ENCODE results near the gene ALK.

ALK gene

GRCh38 chr2:29462293-29462692 is 459.1 kb downstream of the ALK start:
- DNase-seq, result no peak

DNA sequence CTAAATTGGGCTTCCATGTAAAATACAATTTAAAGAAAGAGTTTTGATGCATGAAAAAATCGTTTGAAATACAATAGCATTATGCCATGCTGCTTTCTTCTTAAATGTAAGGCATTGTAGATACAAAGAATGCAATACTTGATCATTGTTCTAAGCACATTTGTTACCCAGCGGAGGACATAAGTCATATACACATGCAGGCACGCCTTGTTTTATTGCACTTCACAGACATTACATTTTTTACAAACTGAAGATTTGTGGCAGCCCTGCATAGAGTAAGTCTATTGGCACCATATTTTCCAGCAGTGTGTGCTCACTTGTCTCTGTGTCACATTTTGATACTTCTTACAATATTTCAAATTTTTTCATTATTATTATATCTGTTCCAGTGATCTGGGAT is 461.2 kb downstream of the ALK start:
- DNase-seq, result no peak

DNA sequence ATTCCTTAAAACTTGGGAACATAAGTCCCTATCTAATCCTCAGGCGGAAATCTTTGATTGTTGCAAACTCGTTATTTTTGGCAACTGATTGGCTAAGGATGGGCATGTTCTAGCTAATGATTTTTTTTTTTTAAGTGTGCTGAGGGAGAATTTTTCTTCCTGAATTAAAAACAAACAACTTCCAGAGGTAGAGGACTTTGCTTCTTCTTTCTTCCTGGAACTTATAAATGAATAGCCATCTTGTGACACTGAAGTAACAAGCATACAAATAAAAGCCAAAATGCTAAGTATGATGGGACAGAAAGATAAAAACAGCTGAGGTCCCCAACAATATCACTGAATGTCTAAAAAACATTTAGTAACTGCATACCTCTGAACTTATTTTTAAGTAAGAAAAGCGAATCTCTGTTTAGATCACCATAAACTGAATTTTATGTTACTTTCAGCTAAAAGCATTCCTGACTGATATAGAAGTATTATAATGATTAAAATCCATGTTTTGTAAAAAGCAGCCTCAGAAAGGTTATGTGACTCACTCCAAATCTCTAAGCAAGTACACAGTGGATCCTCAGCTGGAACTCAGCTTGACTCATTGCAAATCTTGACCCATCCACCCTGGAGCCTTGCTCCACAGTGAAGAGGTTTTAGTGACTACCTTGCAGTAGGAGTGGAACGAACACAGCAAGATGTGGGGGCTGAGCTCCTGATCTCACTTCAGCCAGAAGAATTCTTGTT is 461.8 kb downstream of the ALK start:
- no peak for DNase-seq

DNA sequence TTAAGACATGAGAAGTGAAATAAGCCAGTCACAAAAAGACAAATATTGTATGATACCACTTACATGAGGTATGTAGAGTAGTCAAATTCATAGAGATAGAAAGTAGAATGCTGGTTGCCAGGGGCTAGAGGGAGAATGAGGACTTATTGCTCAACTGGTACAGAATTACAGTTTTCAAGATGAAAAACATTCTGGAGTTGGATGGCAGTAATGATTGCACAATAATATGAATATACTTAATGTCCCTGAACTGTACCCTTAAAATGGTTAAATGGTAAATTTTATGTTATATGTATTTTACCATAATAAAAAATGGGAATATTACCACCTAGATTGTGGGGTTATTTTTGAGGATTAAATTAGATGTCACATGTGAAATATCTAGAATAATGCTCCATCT is 465.0 kb downstream of the ALK start:
- DNase-seq, result no peak

DNA sequence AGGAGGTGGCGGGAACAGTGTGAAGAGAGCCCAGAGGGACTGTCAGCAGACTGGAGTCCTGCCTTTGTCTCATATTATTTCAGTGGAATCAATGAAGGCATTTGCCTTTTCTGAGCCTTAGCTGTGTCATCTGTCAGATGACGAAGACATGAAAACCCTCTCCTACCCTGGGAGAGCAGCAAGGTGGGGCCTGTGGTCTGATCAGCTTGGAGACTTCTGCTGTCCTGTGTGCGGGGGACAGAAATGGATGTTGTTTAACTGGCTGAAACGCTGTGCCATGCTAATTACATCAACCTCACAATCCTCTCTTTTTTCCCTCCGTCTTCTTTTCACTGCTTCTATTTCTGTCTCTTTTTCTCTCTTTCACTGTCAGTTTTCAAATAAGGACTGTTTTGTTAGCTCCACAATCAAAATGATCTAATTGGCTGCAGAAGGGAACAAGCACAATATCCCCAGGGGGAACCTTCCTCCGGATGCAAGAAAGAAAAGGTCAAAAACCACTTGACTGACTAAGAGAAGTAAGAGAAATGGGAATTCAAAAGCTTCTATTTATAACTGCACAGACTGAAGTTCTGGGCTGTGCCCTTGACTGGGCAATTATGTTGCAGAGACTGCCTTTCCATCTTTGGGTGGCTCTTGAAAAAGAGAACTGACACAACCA is 466.1 kb downstream of the ALK start:
- peak in 11 of 58 donors; percentile 3 to 75 (median 18) for DNase-seq

- DNase-seq, result no peak
Observed at GRCh38 chr2:29452036-29452435, 469.4 kb downstream of the ALK start.

- DNase-seq, result no peak
Observed at GRCh38 chr2:29450596-29451222, 470.7 kb downstream of the ALK start.

GRCh38 chr2:29449499-29449898 is 471.9 kb downstream of the ALK start:
- no peak for DNase-seq

DNA sequence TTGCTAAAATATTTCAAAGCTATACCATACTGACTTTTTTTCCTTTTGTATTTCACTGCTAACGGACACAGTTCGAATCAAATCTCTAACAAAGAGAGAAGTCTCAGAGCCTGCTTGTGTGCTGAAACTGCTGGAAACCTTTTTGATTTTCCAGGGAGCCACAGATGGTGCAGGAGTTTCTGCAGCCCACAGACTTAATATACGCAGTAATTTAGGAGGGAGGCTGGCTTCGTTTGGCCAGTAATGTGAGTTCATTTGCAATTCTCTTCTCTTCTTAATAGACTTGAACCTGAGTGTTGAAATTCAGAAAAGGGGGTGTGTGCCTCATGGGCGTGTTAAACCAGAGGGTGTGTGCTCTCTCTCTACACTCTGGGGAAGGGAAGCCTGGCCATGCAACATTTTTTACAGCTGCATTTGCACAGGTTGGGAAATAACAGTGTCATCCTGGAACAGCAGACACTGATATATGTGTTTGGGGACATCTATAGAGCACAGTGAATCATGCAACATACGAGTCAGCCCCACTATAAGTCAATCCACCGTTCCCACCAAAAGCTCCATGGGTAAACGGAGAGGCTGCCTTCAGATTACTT is 473.2 kb downstream of the ALK start:
- no peak for DNase-seq

GRCh38 chr2:29447513-29447912 is 473.9 kb downstream of the ALK start:
- no peak for DNase-seq

DNA sequence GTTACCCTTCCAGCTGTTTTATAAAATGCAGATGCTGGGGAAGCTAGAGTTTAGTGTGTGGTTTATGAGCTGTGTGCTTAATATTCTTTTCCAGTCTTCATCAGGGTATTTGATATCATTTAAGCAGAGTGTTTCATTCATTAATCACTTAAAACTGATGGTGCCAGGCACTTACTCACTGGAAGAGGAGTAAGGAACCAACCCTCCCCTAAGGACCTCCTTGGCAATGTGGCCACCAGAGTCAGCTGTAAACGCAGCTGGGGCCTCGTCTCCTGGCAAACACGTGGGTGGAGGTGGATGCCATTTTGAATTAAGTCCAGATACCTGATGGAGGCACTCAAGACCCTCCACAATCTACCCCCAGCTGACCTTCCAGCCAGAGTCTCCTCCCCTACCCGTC is 474.5 kb downstream of the ALK start:
- DNase-seq, result no peak

DNA sequence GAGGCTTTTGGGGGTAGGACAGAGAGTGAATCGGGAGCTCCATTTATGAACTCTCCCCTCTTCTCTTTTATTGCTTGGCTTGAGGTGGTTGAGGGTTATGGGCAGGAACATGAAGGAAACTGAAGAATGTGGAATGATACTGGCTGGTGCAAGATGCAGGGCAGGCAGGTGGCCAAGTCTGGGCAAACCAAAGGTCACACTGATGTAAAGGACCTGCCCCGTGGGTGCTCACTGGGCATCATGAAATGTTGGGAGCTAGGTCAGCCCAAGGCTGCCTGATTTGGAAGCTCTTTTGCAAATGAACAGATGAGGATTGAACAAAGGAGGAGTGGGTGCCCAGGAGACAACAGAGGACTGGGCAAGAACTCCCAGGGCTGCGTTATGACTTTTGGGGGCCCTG is 477.2 kb downstream of the ALK start:
- DNase-seq, result no peak

- no peak for DNase-seq
Observed at GRCh38 chr2:29443627-29444026, 477.8 kb downstream of the ALK start.

- no peak for DNase-seq
Observed at GRCh38 chr2:29443151-29443550, 478.2 kb downstream of the ALK start.

DNA sequence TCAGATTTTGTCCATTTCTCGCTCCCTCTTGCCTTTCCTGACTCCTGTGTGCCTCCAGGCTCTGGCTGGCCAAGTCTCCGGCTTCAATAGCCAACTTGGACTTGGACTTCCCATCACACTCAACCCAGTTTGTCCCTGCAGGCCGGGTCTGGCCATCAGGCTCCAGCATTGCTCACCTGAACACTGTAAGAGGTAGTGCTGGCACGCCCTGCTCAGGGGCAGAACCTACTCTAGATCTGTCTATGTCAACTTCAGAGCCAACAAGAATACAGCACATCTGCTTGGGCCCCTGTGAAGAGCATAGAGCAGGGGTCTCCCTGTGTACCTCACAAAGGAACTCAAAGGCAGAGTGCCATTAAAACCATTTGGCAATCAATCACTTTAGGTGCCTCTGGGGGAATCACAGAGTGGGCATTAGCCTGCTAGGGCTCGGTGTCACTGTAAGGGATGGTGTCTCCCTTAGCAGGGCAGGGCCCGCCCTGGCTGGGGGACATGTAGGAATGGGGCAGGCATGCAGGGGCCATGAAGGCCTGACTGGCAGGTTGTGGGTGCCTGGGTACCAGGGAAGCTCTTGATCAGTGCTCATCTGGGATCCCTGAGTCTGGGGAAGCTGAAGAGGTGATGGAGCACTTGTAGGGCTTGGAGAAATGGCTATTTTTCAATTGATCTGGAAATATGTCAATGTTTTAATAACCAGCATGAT is 480.3 kb downstream of the ALK start:
- no peak for DNase-seq

GRCh38 chr2:29433920-29434319 is 487.5 kb downstream of the ALK start:
- DNase-seq, result no peak

- DNase-seq, result no peak
Observed at GRCh38 chr2:29433128-29433527, 488.3 kb downstream of the ALK start.

GRCh38 chr2:29431485-29431884 is 489.9 kb downstream of the ALK start:
- DNase-seq, result no peak

GRCh38 chr2:29430382-29431112 is 490.8 kb downstream of the ALK start:
- no peak for DNase-seq

- DNase-seq, result no peak
Observed at GRCh38 chr2:29426354-29426753, 495.0 kb downstream of the ALK start.

GRCh38 chr2:29425866-29426265 is 495.5 kb downstream of the ALK start:
- DNase-seq, result no peak
